Parathyroid adenoma (tissue), 2 donors: ENCODE results near the gene TRPV4.

Source experiments
- H2AFZ ChIP-seq: fragments of 300-600 bp; sonication (generic); one replicate; pipeline ENCODE4 v1.7.0; 2017; ENCODE audit warnings: antibody characterized with exemption, mild to moderate bottlenecking
- H3K27ac ChIP-seq: fragments of 300-600 bp; sonication (generic); one replicate; pipeline ENCODE4 v1.7.0; 2017
- H3K27me3 ChIP-seq: fragments of 300-600 bp; sonication (generic); one replicate; pipeline ENCODE4 v1.7.0; 2017; ENCODE audit warnings: low read length; ENCODE audit not compliant: control insufficient read depth, insufficient read depth
- H3K36me3 ChIP-seq: fragments of 300-600 bp; sonication (generic); one replicate; pipeline ENCODE4 v1.7.0; 2017; ENCODE audit warnings: low read length; ENCODE audit not compliant: control insufficient read depth, insufficient read depth
- H3K4me1 ChIP-seq: fragments of 300-600 bp; sonication (generic); one replicate; pipeline ENCODE4 v1.7.0; 2017; ENCODE audit warnings: control low read depth
- H3K4me2 ChIP-seq: fragments of 300-600 bp; sonication (generic); one replicate; pipeline ENCODE4 v1.7.0; 2017; ENCODE audit warnings: low read length
- H3K4me3 ChIP-seq: fragments of 300-600 bp; sonication (generic); one replicate; pipeline ENCODE4 v1.7.0; 2017; ENCODE audit warnings: low read depth, low read length
- H3K79me2 ChIP-seq: fragments of 300-600 bp; sonication (generic); one replicate; pipeline ENCODE4 v1.7.0; 2017; ENCODE audit warnings: control low read depth
- H3K9ac ChIP-seq: fragments of 300-600 bp; sonication (generic); one replicate; pipeline ENCODE4 v1.7.0; 2017; ENCODE audit warnings: mild to moderate bottlenecking
- H3K9me3 ChIP-seq: fragments of 300-600 bp; sonication (generic); one replicate; pipeline ENCODE4 v1.7.0; 2017; ENCODE audit warnings: low read length; ENCODE audit not compliant: control insufficient read depth
- CTCF ChIP-seq: fragments of 300-600 bp; sonication (generic); IDR thresholded peaks from one replicate; pipeline ENCODE4 v1.7.0; 2017; ENCODE audit warnings: antibody characterized with exemption, mild to moderate bottlenecking
- donor health status: primary hyperparathyroidism.

Gene TRPV4

DNA sequence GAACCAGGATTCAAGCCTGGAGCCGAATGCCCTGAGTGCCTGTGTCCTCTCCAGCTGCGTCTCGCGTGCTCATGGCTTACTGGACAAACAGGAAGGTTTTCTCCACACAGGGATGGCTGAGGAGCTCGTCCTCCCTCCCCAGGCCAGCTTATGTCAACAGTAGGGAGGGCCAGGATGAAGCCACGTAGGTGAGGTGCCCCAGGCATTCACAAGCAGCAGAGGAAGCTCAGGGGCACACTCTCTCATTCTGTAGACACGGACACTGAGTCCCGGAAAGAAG, 49.3 kb downstream of the TRPV4 start:
- no peaks in the 10 kb centered on the region for H3K4me1 ChIP-seq
- no peak overlapping the region for H2AFZ ChIP-seq
- H3K9ac ChIP-seq, result no peak overlapping the region
- H3K36me3 ChIP-seq, result no peaks in the 10 kb centered on the region
- H3K4me3 ChIP-seq, result no peak overlapping the region
- no peaks in the 10 kb centered on the region for H3K27me3 ChIP-seq
- H3K27ac ChIP-seq, result no peak overlapping the region
- H3K9me3 ChIP-seq, result no peaks in the 10 kb centered on the region
- H3K4me2 ChIP-seq, result no peak overlapping the region
- TF ChIP-seq CTCF, result no peak
- no peaks in the 10 kb centered on the region for H3K79me2 ChIP-seq

- Histone ChIP-seq H3K79me2 (no peaks in the 10 kb centered on the region), H3K27ac (no peak overlapping the region), H3K36me3 (no peaks in the 10 kb centered on the region), H3K4me3 (no peak overlapping the region), H3K27me3 (no peaks in the 10 kb centered on the region), H3K9me3 (no peaks in the 10 kb centered on the region), H3K4me1 (no peaks in the 10 kb centered on the region), H3K4me2 (no peak overlapping the region), H3K9ac (no peak overlapping the region), H2AFZ (no peak overlapping the region)
- no peak for TF ChIP-seq CTCF
Observed at GRCh38 chr12:109783135-109783964, 49.8 kb downstream of the TRPV4 start.

DNA sequence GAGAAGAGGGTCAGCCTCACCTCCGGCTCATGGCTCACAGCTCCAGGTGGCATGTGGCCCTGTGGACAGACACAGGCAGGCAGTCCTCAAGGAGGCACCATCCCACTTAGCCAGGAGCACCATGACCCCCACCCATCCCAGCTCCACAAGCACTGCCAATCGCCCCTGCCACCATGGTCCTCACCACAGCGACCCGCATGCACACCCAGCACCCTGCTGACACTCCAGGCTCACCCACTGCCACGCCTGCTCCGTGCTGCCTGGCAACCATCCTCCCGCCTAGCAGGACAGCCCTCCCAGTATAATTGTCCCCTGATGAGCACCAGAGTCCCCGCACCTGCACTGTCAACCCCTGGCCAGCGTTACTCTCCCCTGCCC, 50.9 kb downstream of the TRPV4 start:
- Histone ChIP-seq H3K27me3 (no peaks in the 10 kb centered on the region), H3K4me2 (no peak overlapping the region), H3K9ac (no peak overlapping the region), H3K4me1 (no peaks in the 10 kb centered on the region), H3K9me3 (no peaks in the 10 kb centered on the region), H3K36me3 (no peaks in the 10 kb centered on the region), H3K27ac (no peak overlapping the region), H2AFZ (no peak overlapping the region), H3K4me3 (no peak overlapping the region), H3K79me2 (no peaks in the 10 kb centered on the region)
- no peak for TF ChIP-seq CTCF

DNA sequence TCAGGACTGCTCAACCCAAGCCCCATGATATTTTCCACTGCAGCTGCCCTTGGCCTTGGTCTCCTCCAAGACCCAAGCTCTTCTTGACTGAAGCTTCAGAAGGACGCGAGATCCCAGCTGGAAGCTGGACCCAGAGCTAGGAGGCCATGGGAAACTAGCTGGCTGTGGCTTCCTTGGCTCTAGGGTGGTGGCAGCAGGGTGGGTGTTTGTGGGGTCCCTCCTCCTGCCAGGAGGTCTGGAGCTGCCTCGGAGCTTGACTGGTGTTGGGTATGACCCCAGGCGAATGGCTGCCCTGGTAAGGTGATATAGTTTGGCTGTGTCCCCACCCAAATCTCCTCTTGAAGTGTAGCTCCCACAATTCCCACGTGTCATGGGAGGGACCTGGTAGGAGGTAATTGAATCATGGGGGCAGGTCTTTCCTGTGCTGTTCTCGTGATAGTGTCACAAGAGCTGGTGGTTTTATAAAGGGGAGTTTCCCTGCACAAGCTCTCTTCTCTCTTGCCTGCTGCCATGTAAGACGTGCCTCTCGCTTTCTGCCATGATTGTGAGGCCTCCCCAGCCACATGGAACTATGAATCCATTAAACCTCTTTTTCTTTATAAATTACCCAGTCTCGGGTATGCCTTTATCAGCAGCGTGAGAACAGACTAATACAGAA, 51.4 kb downstream of the TRPV4 start:
- no peak for TF ChIP-seq CTCF
- no peak overlapping the region for H3K27ac ChIP-seq
- no peak overlapping the region for H3K4me2 ChIP-seq
- no peak overlapping the region for H3K4me3 ChIP-seq
- H2AFZ ChIP-seq, result no peak overlapping the region
- no peaks in the 10 kb centered on the region for H3K27me3 ChIP-seq
- no peaks in the 10 kb centered on the region for H3K4me1 ChIP-seq
- no peaks in the 10 kb centered on the region for H3K36me3 ChIP-seq
- no peak overlapping the region for H3K9ac ChIP-seq
- no peaks in the 10 kb centered on the region for H3K9me3 ChIP-seq
- no peaks in the 10 kb centered on the region for H3K79me2 ChIP-seq

DNA sequence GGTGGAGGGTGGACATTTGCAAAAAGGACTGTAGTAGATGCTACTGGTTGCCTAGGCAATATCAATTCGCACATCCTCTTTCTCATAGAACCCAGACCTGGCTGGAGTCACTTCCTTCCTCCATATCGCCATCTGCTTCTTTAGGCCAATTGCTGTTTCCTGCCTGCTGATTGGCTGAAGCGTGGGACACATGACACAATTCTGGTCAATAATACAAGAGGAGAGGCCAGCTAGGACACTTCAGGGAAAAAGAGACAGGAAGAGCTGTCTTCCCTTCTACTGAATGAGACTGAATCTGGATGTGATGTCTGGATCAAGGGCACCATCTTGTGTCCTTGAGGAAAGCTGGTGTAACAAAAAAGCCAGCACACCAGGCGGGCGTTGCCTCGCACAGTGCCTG, 53.8 kb downstream of the TRPV4 start:
- H3K4me3 ChIP-seq, result no peak overlapping the region
- H3K4me1 ChIP-seq, result no peaks in the 10 kb centered on the region
- H3K9me3 ChIP-seq, result no peaks in the 10 kb centered on the region
- H3K79me2 ChIP-seq, result no peaks in the 10 kb centered on the region
- no peak overlapping the region for H2AFZ ChIP-seq
- H3K9ac ChIP-seq, result no peak overlapping the region
- no peak overlapping the region for H3K27ac ChIP-seq
- no peaks in the 10 kb centered on the region for H3K27me3 ChIP-seq
- no peaks in the 10 kb centered on the region for H3K36me3 ChIP-seq
- no peak for TF ChIP-seq CTCF
- no peak overlapping the region for H3K4me2 ChIP-seq
